Activated CD4-positive, alpha-beta T cell treated with anti-CD3 and anti-CD28 coated beads for 36 hours (primary cell): ENCODE data around the gene ENOX1. TPM values are rescaled to one million over a fixed set of nuclear protein-coding genes. Genes with fewer than 3 reads are reported as not detected.
"Not testable (repeated sequence)": the region's sequence is repeated elsewhere in the genome, so short reads cannot be mapped to it uniquely, and the experiment has no call there.

Source experiments
- ATAC-seq: fragments of 200-7000 bp; cut with Tn5 transposase; one replicate; pipeline ENCODE4 v1.10.0; 2021; ENCODE audit warnings: mild to moderate bottlenecking, moderate library complexity
- CTCF ChIA-PET: fragments of 350-600 bp; sonication (Branson Sonifier 250); formaldehyde crosslinking; loops from one replicate; lab custom pipeline; 2021; ENCODE audit warnings: antibody characterized with exemption; lab: Charles Lee
- POLR2A ChIA-PET: fragments of 350-600 bp; sonication (Branson Sonifier 250); formaldehyde crosslinking; loops from one replicate; lab custom pipeline; 2021; ENCODE audit warnings: antibody characterized with exemption, inconsistent platforms; lab: Charles Lee
- DNase-seq: peaks from one replicate; pipeline ENCODE4 v3.0.0-alpha.2; 2020
- H3K27ac Mint-ChIP-seq: one replicate; pipeline ENCODE4 v1.8.0; 2021; ENCODE audit warnings: mixed read lengths
- H3K27me3 Mint-ChIP-seq: one replicate; pipeline ENCODE4 v1.8.0; 2021; ENCODE audit warnings: mixed read lengths
- H3K36me3 Mint-ChIP-seq: one replicate; pipeline ENCODE4 v1.8.0; 2021; ENCODE audit warnings: low read depth, mixed read lengths
- H3K4me1 Mint-ChIP-seq: one replicate; pipeline ENCODE4 v1.8.0; 2021; ENCODE audit warnings: mixed read lengths
- H3K4me3 Mint-ChIP-seq: one replicate; pipeline ENCODE4 v1.8.0; 2021; ENCODE audit warnings: mild to moderate bottlenecking, moderate library complexity, mixed read lengths
- H3K9me3 Mint-ChIP-seq: one replicate; pipeline ENCODE4 v1.8.0; 2021; ENCODE audit warnings: low read depth, mixed read lengths
- intact Hi-C, 2 experiments: fragments of 100-400 bp; cut with DNase I in 1 of 2; cut with micrococcal nuclease in 1 of 2; formaldehyde crosslinking; loops; one replicate each; pipeline versions ENCODE4 v1.14.2 to v1.15.1; 2022 to 2024; cut with DNase I, micrococcal nuclease
- total RNA-seq, 2 experiments: library from RNA; stranded (reverse); gene quantifications; one replicate each; pipeline ENCODE4 v1.2.3, GENCODE V29; 2021

Gene ENOX1
- total RNA-seq, 2 experiments from 2014 or later: 0.28 to 0.48 TPM

DNA sequence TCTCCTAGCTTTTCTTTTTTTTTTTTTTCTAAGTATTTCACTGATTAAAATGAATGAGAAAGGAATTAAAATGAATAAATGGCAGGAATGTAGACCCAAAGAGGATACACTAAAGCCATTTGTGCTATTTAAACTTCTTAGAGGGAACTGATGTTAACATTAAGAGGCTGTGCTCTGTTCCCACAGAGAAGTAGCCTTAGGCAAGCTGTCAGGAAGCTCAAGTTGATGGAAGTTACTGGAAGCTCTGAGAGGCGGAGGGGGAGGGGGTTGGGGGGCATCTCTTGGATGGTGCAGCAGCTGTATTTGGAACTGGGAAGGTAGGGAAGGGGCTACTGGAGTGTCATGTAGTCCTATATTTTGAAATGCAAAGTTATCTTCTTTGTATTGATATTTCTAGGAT, 595.2 kb downstream of the ENOX1 start:
- Mint-ChIP-seq H3K9me3 (no peaks in the 10 kb centered on the region), H3K4me1 (no peaks in the 10 kb centered on the region), H3K27me3 (peaks cover 8% of the 10 kb centered on the region), H3K36me3 (no peaks in the 10 kb centered on the region), H3K4me3 (no peak overlapping the region), H3K27ac (no peak overlapping the region)
- POLR2A ChIA-PET: no interaction called here
- no peak for ATAC-seq
- no peak for DNase-seq
- CTCF ChIA-PET: interaction anchor here (0.6 kb wide), 1 partner anchor 221 kb away, joined by 3 read pairs; no protein-coding TSS in a partner anchor
- intact Hi-C loops: no loop called here

DNA sequence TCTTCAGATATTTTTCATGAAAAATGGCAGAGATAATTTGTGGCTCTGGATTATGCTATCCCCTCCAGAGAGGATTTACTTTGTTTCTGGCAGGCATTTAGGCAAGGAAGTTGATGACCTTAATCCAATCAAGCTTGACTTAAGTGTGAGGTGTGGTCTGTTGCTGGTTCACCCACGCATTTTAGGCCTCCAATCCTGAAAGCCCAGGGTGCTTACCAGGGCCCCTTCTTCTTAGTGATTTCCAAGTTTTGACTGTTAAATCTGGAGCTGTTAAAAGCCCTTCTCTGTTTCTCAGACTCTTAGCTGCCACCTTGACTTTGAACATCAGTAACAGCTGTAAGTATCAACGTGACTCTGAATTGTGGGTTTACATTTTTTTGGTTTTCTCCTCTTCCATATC, 601.5 kb downstream of the ENOX1 start:
- H3K27me3 Mint-ChIP-seq: no peaks in the 10 kb centered on the region
- no peak overlapping the region for H3K27ac Mint-ChIP-seq
- DNase-seq: no peak
- intact Hi-C loops: no loop called here
- no peak for ATAC-seq
- ChIA-PET CTCF (interaction anchor here (0.7 to 1.9 kb wide), 2 partner anchors 8 to 294 kb away, joined by 3 to 5 read pairs; no protein-coding TSS in a partner anchor), POLR2A (no interaction called here)
- H3K9me3 Mint-ChIP-seq: no peaks in the 10 kb centered on the region
- H3K4me3 Mint-ChIP-seq: no peak overlapping the region
- H3K36me3 Mint-ChIP-seq: no peaks in the 10 kb centered on the region
- no peaks in the 10 kb centered on the region for H3K4me1 Mint-ChIP-seq

DNA sequence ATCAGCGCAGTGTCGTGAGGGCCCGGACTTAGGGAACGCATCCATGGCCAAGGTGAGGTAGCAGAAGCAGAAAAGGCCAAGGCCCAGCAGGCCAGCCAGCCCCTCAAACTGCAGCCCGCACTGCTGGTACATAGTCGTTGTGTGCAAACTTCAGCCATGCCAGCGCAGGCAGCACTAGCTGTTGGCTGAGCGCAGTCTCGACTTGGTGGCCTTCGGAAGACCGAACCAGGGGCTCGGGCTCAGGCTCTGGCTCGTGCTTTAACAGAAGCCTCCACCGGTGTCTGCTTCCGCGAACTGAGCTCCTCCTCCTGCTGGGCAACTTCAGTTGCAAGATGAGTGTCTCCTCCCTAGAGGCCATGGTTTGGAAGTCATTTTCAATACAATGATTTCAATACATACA, 605.9 kb downstream of the ENOX1 start:
- no peaks in the 10 kb centered on the region for H3K36me3 Mint-ChIP-seq
- DNase-seq (no peak), ATAC-seq (no peak)
- intact Hi-C loops: no loop called here
- no peaks in the 10 kb centered on the region for H3K27me3 Mint-ChIP-seq
- H3K4me3 Mint-ChIP-seq: no peak overlapping the region
- no peaks in the 10 kb centered on the region for H3K9me3 Mint-ChIP-seq
- H3K27ac Mint-ChIP-seq: no peak overlapping the region
- CTCF ChIA-PET: interaction anchor here (1.2 kb wide), 1 partner anchor 12 kb away, joined by 3 read pairs; no protein-coding TSS in a partner anchor
- POLR2A ChIA-PET: no interaction called here
- no peaks in the 10 kb centered on the region for H3K4me1 Mint-ChIP-seq

DNA sequence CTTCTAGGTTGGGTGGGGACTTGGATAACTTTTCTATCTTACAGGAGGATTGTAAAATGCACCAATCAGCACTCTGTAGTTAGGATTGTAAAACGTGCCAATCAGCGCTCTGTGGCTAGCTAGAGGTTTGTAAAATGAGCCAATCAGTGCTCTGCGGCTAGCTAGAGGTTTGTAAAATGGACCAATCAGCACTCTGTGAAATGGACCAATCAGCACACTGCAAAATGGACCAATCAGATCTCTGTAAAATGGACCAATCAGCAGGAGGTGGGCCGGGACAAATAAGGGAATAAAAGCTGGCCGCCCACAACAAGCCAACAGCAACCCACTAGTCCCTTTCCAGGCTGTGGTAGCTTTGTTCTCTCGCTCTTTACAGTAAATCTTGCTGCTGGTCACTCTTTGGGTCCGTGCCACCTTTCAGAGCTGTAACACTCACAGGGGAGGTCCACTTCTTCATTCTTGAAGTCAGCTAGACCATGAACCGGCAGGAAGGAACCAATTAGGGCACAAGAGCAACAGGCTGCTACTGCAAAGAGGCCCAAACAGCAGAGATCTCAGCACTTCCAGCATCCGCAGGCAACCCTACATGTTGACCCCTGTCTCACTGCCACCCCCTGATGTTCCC, 606.6 kb downstream of the ENOX1 start:
- no peak overlapping the region for H3K4me3 Mint-ChIP-seq
- no peaks in the 10 kb centered on the region for H3K4me1 Mint-ChIP-seq
- ATAC-seq: no peak
- no peaks in the 10 kb centered on the region for H3K27me3 Mint-ChIP-seq
- no peaks in the 10 kb centered on the region for H3K36me3 Mint-ChIP-seq
- CTCF ChIA-PET: interaction anchor here (1.2 kb wide), 1 partner anchor 13 kb away, joined by 3 read pairs; no protein-coding TSS in a partner anchor
- no peak for DNase-seq
- intact Hi-C loops: no loop called here
- H3K27ac Mint-ChIP-seq: no peak overlapping the region
- no peaks in the 10 kb centered on the region for H3K9me3 Mint-ChIP-seq
- POLR2A ChIA-PET: no interaction called here

DNA sequence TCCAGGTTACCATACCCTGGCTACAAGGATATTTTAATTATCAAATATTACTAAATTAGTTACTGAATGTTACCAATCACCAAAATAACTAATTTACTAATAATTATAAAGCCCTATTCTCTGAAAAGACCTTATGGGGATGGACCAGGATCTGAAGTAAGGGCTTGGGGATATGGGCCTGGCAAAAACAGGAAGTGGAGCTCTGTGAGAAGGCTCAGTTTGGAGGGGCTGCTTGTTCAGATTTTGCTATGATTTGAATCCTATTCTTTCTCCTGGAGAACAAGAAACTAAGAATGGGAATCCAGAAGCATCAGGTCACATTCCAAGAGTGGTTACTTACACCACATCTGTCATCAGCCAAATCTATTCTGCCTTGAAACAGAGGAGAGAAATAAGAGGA, 615.3 kb downstream of the ENOX1 start:
- intact Hi-C loops: no loop called here

DNA sequence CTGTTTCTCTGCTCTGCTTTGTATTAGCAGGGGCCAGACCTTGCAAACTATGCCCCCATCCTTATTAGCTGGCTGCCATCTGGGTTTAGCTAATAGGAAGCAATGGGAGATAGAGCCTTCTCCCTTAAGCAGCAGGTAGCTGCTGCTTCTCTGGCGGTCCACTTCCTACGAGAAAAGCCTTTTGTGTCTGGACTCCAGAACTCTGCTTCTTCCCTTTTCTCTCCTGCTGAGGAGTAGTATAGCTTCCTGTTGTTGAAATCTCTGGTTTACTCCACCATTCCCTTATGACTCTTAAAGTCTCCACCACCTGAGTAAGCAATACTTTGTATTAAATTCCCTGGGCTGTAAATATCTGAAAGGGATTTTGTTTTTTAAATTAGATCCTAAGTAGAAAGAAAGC, 616.3 kb downstream of the ENOX1 start:
- no peaks in the 10 kb centered on the region for H3K36me3 Mint-ChIP-seq
- no peak for DNase-seq
- no peak for ATAC-seq
- no peak overlapping the region for H3K27ac Mint-ChIP-seq
- ChIA-PET CTCF (interaction anchor here (0.8 to 1.1 kb wide), 2 partner anchors 11 to 218 kb away, joined by 3 read pairs; no protein-coding TSS in a partner anchor), POLR2A (no interaction called here)
- peaks cover 3% of the 10 kb centered on the region for H3K9me3 Mint-ChIP-seq
- H3K4me1 Mint-ChIP-seq: no peaks in the 10 kb centered on the region
- intact Hi-C loops: no loop called here
- no peak overlapping the region for H3K4me3 Mint-ChIP-seq
- peaks cover 3% of the 10 kb centered on the region for H3K27me3 Mint-ChIP-seq

More for the DNA sequence above, 615.3 kb downstream of the ENOX1 start:
- H3K36me3 Mint-ChIP-seq: no peaks in the 10 kb centered on the region
- H3K4me3 Mint-ChIP-seq: no peak overlapping the region
- CTCF ChIA-PET: interaction anchor here (0.8 to 1.1 kb wide), 2 partner anchors 11 to 217 kb away, joined by 3 read pairs; no protein-coding TSS in a partner anchor
- POLR2A ChIA-PET: no interaction called here
- no peaks in the 10 kb centered on the region for H3K9me3 Mint-ChIP-seq
- no peak overlapping the region for H3K27ac Mint-ChIP-seq
- H3K4me1 Mint-ChIP-seq: no peaks in the 10 kb centered on the region
- peaks cover 3% of the 10 kb centered on the region for H3K27me3 Mint-ChIP-seq
- ATAC-seq (no peak), DNase-seq (no peak)

DNA sequence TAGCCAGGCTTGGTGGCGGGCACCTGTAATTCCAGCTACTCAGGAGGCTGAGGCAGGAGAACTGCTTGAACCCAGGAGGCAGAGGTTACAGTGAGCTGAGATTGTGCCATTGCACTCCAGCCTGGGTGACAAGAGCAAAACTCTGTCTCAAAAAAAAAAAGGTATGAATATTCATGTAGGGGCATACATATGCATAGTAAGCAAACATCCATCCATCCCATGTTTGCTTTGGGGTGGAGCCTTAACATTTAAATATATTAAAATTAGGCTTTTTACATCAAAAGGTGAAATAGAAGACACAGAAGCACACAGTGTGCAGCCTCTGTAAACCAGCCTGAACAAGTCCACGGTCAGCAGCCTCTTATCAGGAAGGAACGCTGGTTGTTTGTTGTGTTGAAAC, 618.3 kb downstream of the ENOX1 start:
- POLR2A ChIA-PET, H3K27ac Mint-ChIP-seq, intact Hi-C loops, CTCF ChIA-PET, H3K4me3 Mint-ChIP-seq, H3K27me3 Mint-ChIP-seq, H3K4me1 Mint-ChIP-seq, H3K9me3 Mint-ChIP-seq, ATAC-seq, H3K36me3 Mint-ChIP-seq, DNase-seq: not testable (repeated sequence)

DNA sequence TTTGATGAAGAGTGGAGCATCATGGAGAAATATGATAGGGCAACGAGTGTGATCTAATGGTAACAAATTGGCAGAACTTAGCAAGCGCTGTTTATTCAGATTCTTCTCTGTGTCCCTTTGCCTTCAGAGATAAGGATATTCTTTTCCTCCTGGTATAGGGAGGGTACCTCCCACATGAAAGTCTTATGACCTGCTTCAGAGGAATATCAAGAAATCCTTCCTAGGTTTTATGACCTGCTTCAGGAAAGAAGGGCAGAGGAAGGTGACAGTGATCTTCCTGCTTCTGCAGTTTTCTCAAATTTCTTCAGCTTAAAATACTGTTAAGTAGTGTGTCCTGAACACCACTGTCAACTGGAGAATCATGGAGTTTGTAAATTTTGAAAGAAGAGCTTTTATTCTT, 619.0 kb downstream of the ENOX1 start:
- Mint-ChIP-seq H3K4me3 (no peak overlapping the region), H3K27me3 (peaks cover 5% of the 10 kb centered on the region), H3K27ac (no peak overlapping the region), H3K9me3 (peaks cover 9% of the 10 kb centered on the region), H3K4me1 (no peaks in the 10 kb centered on the region), H3K36me3 (no peaks in the 10 kb centered on the region)
- ATAC-seq (no peak), DNase-seq (no peak)
- intact Hi-C loops: no loop called here
- ChIA-PET POLR2A (no interaction called here), CTCF (no interaction called here)

DNA sequence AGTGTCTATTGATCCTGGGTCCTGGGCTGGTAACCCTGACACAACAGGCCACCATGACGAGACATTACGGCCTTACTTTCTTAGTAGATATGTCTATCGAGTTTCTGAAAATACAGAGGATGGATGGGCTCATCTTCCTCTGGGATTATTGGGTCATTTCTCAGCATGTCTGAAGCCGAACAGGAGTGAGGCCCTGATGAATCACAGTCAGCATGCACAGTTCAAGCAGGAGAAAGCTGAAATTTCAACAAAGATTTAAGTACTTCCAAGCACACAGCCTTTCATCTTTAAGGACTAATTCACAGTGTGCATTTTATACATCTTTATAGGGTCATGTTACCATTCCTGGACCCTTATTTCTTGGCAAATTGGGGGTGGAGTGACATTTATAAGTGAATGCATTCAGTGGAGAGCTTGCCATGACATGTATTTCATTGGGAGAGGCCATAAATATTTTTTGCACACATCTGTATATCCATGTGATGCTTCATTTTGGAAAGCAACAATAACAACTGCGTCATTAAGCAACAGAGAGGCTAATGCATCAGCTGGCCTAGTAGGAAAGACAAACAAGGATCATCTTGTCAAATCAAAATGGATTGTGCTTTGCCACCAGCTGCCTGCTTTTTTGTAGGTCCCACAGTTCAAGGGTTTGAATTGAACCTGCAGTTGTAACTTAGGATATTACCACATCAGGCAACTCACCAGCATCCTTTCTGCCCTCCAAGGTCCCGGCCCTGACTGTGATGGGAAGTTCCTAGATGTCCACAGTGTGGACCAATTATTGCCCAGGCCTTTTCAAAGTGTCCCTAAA, 619.9 kb downstream of the ENOX1 start:
- Mint-ChIP-seq H3K27ac (no peak overlapping the region), H3K4me3 (no peak overlapping the region), H3K27me3 (peaks cover 5% of the 10 kb centered on the region), H3K36me3 (no peaks in the 10 kb centered on the region), H3K9me3 (peaks cover 11% of the 10 kb centered on the region), H3K4me1 (no peaks in the 10 kb centered on the region)
- ChIA-PET CTCF (no interaction called here), POLR2A (no interaction called here)
- intact Hi-C loops: no loop called here
- ATAC-seq (no peak), DNase-seq (no peak)

Other genes with a start within 250 kb of the ENOX1 start
- 1 to 10 TPM; 2.0 to 3.1 TPM for gene CCDC122, start 92.8 kb upstream of the ENOX1 start, total RNA-seq
- gene LACC1, start 92.9 kb upstream of the ENOX1 start, total RNA-seq: 1 to 10 TPM; 2.6 to 3.1 TPM